H1 (cell line): ENCODE data around the gene SBNO2.

ENCODE experiments used
- CTCF ChIP-seq, 3 experiments: IDR thresholded peaks; 1 replicate in 2 of 3; 2 replicates in 1 of 3; pipeline versions ENCODE4 v1.5.1 to v1.6.1; 2011; ENCODE audit warnings: low read length in 3 of 3, mild to moderate bottlenecking in 3 of 3, inconsistent platforms in 2 of 3, low read depth in 1 of 3, moderate library complexity in 1 of 3; ENCODE audit not compliant: insufficient read depth in 1 of 3; ENCODE audit errors: control extremely low read depth in 1 of 3
- HDAC2 ChIP-seq, 2 experiments: fragments of 300-600 bp in 1 of 2; sonication (generic) in 1 of 2; IDR thresholded peaks; 2 replicates each; pipeline ENCODE4 v1.6.1; 2011 to 2012; ENCODE audit warnings: low read depth in 2 of 2, low read length in 2 of 2, mild to moderate bottlenecking in 2 of 2, moderate library complexity in 2 of 2, borderline replicate concordance in 1 of 2, inconsistent platforms in 1 of 2
- MAX ChIP-seq: IDR thresholded peaks from 2 replicates; pipeline ENCODE4 v1.6.1; 2012; ENCODE audit warnings: inconsistent platforms
- POLR2AphosphoS5 ChIP-seq: IDR thresholded peaks from 2 replicates; pipeline ENCODE4 v1.6.1; 2011; ENCODE audit warnings: low read depth, low read length
- TAF1 ChIP-seq: IDR thresholded peaks from 2 replicates; pipeline ENCODE4 v1.6.1; 2011; ENCODE audit warnings: mild to moderate bottlenecking, low read depth, low read length

- TF ChIP-seq HDAC2 (IDR thresholded peaks at IDR 0.05; ENCODE audit: borderline replicate concordance in 1 of 2, low read depth in 2 of 2, low read length in 2 of 2) (no peak), MAX (no peak), CTCF (IDR thresholded peaks at IDR 0.05; ENCODE audit: control extremely low read depth in 1 of 3, insufficient read depth in 1 of 3, low read depth in 1 of 3, low read length in 3 of 3) (no peak), POLR2AphosphoS5 (no peak), TAF1 (no peak)
These were observed 9.6 kb upstream of the SBNO2 start for GRCh38 chr19:1183543-1184172.
